ES-I3 (cell line): ENCODE measurements around the gene CD47.

ENCODE experiments used
- H3K36me3 ChIP-seq: 2 replicates; pipeline ENCODE4 v1.6.1; 2013; ENCODE audit warnings: mild to moderate bottlenecking, low read length, control low read depth, moderate library complexity; ENCODE audit not compliant: insufficient read depth
- H3K4me1 ChIP-seq: 2 replicates; pipeline ENCODE4 v1.6.1; 2013; ENCODE audit warnings: mild to moderate bottlenecking, control low read depth, low read length; ENCODE audit not compliant: insufficient read depth
- H3K9ac ChIP-seq: 2 replicates; pipeline ENCODE4 v1.6.1; 2013; ENCODE audit warnings: low read depth, mild to moderate bottlenecking, low read length, moderate library complexity
- H3K9me3 ChIP-seq: 2 replicates; pipeline ENCODE4 v1.6.1; 2013; ENCODE audit warnings: mild to moderate bottlenecking, low read length, moderate library complexity; ENCODE audit not compliant: control insufficient read depth, insufficient read depth

CD47 gene

GRCh38 chr3:108036401-108036800 lies 54.4 kb downstream of the CD47 start:
- Histone ChIP-seq H3K36me3 (no peaks in the 10 kb centered on the region), H3K9me3 (no peaks in the 10 kb centered on the region), H3K9ac (no peak overlapping the region)

DNA sequence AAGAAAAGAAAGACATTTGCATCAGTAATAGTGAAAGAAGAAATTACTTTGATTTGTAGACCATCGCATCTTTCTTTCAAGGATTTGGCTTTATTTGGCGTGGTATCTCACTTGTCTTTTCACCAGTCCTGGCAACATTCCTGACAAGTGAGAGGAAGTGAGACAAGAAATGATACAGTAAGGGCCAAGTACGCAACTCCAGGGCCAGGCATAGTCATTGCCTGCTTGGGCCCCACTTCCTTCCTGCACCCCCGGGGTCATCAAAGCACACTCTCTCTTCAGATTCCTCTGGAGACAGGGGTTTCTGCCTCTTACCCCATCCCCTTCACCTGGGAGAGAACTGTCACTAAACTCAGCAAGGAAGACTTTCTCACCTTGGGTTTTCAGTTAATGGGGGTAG lies 55.1 kb downstream of the CD47 start:
- no peak overlapping the region for H3K9ac ChIP-seq
- H3K9me3 ChIP-seq, result no peaks in the 10 kb centered on the region
- no peaks in the 10 kb centered on the region for H3K36me3 ChIP-seq
- no peaks in the 10 kb centered on the region for H3K4me1 ChIP-seq

More at GRCh38 chr3:108036401-108036800, 54.4 kb downstream of the CD47 start:
- no peaks in the 10 kb centered on the region for H3K4me1 ChIP-seq

DNA sequence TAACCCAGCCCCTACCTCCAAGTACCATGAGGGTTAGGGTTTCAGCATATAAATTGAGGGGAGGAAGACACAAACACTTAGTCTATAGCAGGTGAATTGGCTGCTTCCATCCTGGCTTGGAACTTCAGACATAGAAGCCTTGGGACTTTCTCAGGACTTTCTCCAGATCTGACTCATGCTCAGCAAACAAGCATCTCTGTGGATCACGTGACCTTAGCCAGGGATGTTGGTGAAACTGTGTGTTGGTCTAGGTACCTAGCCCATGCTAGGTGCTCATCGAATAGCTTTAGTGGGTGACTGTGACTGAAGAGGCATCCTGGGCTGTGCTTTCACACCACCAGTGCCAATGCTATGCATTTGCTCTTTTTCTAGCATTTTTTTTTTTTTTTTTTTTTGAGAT lies 58.9 kb downstream of the CD47 start:
- no peak overlapping the region for H3K9ac ChIP-seq
- H3K4me1 ChIP-seq, result no peaks in the 10 kb centered on the region
- H3K9me3 ChIP-seq, result no peaks in the 10 kb centered on the region
- no peaks in the 10 kb centered on the region for H3K36me3 ChIP-seq

- no peaks in the 10 kb centered on the region for H3K9me3 ChIP-seq
Observed at GRCh38 chr3:108030960-108031359, 59.9 kb downstream of the CD47 start.

GRCh38 chr3:108029466-108029865 lies 61.4 kb downstream of the CD47 start:
- Histone ChIP-seq H3K9ac (no peak overlapping the region), H3K4me1 (no peaks in the 10 kb centered on the region), H3K36me3 (no peaks in the 10 kb centered on the region), H3K9me3 (no peaks in the 10 kb centered on the region)

More at GRCh38 chr3:108030960-108031359, 59.9 kb downstream of the CD47 start:
- Histone ChIP-seq H3K36me3 (no peaks in the 10 kb centered on the region), H3K9ac (no peak overlapping the region), H3K4me1 (no peaks in the 10 kb centered on the region)

GRCh38 chr3:108028896-108029295 lies 61.9 kb downstream of the CD47 start:
- no peaks in the 10 kb centered on the region for H3K9me3 ChIP-seq
- H3K4me1 ChIP-seq, result no peaks in the 10 kb centered on the region
- no peaks in the 10 kb centered on the region for H3K36me3 ChIP-seq
- no peak overlapping the region for H3K9ac ChIP-seq

GRCh38 chr3:108025177-108025576 lies 65.7 kb downstream of the CD47 start:
- no peaks in the 10 kb centered on the region for H3K9me3 ChIP-seq

DNA sequence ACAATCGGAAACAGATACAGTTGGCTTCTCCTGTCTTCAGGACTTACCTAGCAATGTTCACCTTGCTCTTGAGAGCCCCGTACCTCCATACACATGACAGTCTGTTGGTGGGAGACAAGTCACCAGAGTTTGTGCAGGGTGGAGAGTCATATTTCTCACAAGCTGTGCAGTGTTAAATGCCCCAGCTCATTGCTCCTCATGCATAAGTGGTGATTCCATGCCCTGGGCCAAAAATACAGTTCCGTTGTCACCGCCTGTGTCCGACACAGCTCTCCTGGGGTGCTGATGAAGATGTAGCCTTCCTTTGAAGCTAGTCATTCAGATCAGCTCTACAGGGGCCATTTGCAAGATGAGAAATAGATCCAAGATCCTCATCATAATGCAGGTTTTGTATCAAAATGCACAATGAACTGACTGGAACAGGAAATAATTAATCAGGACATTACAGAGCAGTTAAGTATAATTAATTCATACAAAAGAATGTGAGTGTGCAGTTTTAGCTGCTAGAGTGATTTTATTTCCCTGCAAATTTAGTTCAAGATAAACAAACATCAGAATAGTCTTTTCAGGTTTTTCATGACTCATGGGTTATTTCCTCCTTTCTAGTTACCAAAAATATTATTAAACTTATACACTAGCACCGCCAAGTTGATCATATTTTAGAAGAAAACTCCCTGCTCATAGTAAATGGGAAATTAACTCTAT lies 66.5 kb downstream of the CD47 start:
- Histone ChIP-seq H3K36me3 (no peaks in the 10 kb centered on the region), H3K9me3 (no peaks in the 10 kb centered on the region), H3K4me1 (no peaks in the 10 kb centered on the region; the same call in 1 of the 2 replicates), H3K9ac (no peak overlapping the region)

More at GRCh38 chr3:108025177-108025576, 65.7 kb downstream of the CD47 start:
- H3K9ac ChIP-seq, result no peak overlapping the region
- no peaks in the 10 kb centered on the region; the same call in 1 of the 2 replicates for H3K4me1 ChIP-seq
- no peaks in the 10 kb centered on the region for H3K36me3 ChIP-seq

DNA sequence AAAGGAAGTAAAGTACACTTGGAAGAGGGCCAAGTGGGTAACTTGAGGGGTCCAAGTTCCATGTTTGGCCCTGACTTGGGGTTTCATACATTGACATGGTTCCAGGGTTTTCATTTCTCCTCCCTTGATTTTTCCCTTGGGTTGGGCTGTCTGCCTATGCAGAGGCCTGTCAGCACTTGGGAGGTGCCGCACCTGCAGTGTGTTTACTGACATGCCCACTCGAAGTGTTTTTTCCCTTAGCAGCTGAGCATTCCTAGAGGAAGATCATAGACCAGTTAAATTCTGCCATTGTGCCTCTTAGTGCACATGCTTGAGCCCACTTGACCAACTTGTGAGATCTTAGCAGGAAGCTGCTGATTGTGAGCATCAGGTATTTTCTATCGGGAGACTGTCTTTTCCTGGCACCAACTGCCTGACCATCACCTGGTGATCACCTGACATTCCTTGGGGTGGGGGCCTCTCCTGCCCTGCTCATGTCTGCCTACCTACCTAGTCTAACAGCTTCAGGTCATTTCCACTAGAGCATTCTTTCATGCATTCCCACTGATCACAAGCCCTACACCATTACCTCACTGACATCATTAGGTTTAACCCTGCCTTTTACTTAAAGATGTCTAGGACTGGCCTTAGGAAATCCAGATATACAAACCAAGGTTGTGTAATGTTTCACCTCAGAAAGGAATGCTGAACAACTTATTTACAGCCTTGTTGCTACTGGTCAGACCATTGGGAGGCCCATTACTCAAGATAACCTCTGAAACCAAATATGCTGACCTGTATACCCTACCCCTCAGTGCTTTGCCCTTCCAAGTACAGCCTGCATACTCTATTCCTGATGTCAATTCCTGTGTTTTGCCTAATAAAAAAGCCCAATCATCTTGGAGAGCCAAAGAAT lies 68.3 kb downstream of the CD47 start:
- no peak overlapping the region for H3K9ac ChIP-seq
- H3K36me3 ChIP-seq, result no peaks in the 10 kb centered on the region
- H3K9me3 ChIP-seq, result no peaks in the 10 kb centered on the region
- no peaks in the 10 kb centered on the region; the same call in 1 of the 2 replicates for H3K4me1 ChIP-seq

GRCh38 chr3:108021533-108021932 lies 69.3 kb downstream of the CD47 start:
- no peaks in the 10 kb centered on the region for H3K36me3 ChIP-seq
- no peak overlapping the region for H3K9ac ChIP-seq
- no peaks in the 10 kb centered on the region for H3K9me3 ChIP-seq
- H3K4me1 ChIP-seq, result no peaks in the 10 kb centered on the region; the same call in 1 of the 2 replicates

GRCh38 chr3:108021131-108021530 lies 69.7 kb downstream of the CD47 start:
- Histone ChIP-seq H3K9ac (no peak overlapping the region), H3K9me3 (no peaks in the 10 kb centered on the region), H3K36me3 (no peaks in the 10 kb centered on the region)

GRCh38 chr3:108018552-108018951 lies 72.3 kb downstream of the CD47 start:
- no peak overlapping the region for H3K9ac ChIP-seq
- H3K4me1 ChIP-seq, result peaks cover 4% of the 10 kb centered on the region; the same call in 1 of the 2 replicates
- no peaks in the 10 kb centered on the region for H3K9me3 ChIP-seq
- no peaks in the 10 kb centered on the region for H3K36me3 ChIP-seq

More at GRCh38 chr3:108021131-108021530, 69.7 kb downstream of the CD47 start:
- no peaks in the 10 kb centered on the region; the same call in 1 of the 2 replicates for H3K4me1 ChIP-seq

GRCh38 chr3:108017587-108017986 lies 73.2 kb downstream of the CD47 start:
- no peak overlapping the region for H3K9ac ChIP-seq
- H3K4me1 ChIP-seq, result peaks cover 4% of the 10 kb centered on the region; the same call in 1 of the 2 replicates
- H3K36me3 ChIP-seq, result no peaks in the 10 kb centered on the region
- H3K9me3 ChIP-seq, result no peaks in the 10 kb centered on the region

DNA sequence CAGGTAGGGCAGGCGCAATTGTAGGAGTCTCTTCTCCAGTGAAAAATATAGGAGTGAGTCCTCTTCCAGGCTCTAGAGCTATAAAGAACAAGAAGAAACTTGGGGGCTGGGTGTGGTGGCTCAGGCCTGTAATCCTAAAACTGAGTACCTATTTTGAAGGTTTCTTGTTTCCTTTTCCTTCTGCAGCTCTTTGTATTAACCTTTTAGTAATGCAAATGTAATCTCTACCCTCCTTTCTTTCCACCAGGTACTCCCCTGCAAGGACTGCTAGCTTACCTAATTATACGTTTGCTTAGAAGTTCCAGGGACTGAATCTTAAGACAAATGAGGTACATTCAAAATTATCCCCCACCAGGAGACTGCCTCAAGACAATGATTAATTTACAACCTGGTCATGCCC lies 75.9 kb downstream of the CD47 start:
- Histone ChIP-seq H3K9me3 (no peaks in the 10 kb centered on the region), H3K4me1 (0 out of 2 replicates have a peak, but pooled peaks cover 4% of the 10 kb centered on the region), H3K36me3 (no peaks in the 10 kb centered on the region), H3K9ac (no peak overlapping the region)
